GM23248 (cell line): ENCODE measurements around the gene FHOD3.

ENCODE experiments used
- EZH2 ChIP-seq: fragments of 200-600 bp; sonication (generic); IDR thresholded peaks from 2 replicates; pipeline ENCODE4 v1.6.1; 2018; ENCODE audit warnings: antibody characterized with exemption, mild to moderate bottlenecking; ENCODE audit not compliant: insufficient read depth, poor library complexity, severe bottlenecking
- EZH2phosphoT487 ChIP-seq: fragments of 200-600 bp; sonication (generic); IDR thresholded peaks from 2 replicates; pipeline ENCODE4 v1.6.1; 2018; ENCODE audit warnings: antibody characterized with exemption, moderate library complexity, mild to moderate bottlenecking, low read depth; ENCODE audit not compliant: insufficient read depth

DNA sequence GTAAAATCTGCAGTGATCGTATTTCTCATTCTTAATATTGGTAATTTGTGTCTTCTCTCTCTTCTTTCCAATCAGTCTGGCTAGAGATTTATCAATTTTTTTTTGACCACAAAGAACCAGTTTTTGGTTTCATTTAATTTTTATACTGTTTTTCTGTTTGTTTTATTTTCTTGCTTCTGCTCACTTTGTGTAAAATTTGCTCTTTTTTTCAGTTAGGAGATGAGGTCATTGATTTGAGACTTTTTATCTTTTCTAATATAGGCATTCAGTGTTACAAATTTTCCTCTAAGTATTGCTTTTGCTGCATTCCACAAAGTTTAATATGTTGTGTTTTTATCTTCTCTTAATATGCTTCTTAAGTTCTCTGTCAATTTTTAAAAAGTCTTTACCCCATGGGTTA is 370.8 kb downstream of the FHOD3 start:
- TF ChIP-seq EZH2 (no peak), EZH2phosphoT487 (no peak)
